GM23338 (cell line): ENCODE measurements around the gene OR5C1. TPM values are rescaled to one million over a fixed set of nuclear protein-coding genes. Genes with fewer than 3 reads are reported as not detected.

Experiments used
- ATAC-seq: fragments of 200-7000 bp; cut with Tn5 transposase; 3 replicates; pipeline ENCODE4 v1.9.1; 2020
- DNase-seq: peaks from one replicate; pipeline ENCODE4 v3.0.0-alpha.2; 2015; ENCODE audit warnings: low spot score
- H2AFZ ChIP-seq: fragments of 200-600 bp; sonication (generic); 2 replicates; pipeline ENCODE4 v1.8.0; 2016; ENCODE audit warnings: antibody characterized with exemption, mild to moderate bottlenecking, moderate library complexity
- H3F3A ChIP-seq: fragments of 200-600 bp; sonication (generic); replicated peaks from 2 replicates; pipeline ENCODE4 v1.8.0; 2017; ENCODE audit warnings: antibody characterized with exemption, mixed run types, low read depth
- H3K27ac ChIP-seq: fragments of 200-600 bp; sonication (generic); 2 replicates; pipeline ENCODE4 v1.6.1; 2016; ENCODE audit warnings: low read depth
- H3K27me3 ChIP-seq: fragments of 200-600 bp; sonication (generic); 2 replicates; pipeline ENCODE4 v1.8.0; 2016; ENCODE audit warnings: mild to moderate bottlenecking, mixed run types, moderate library complexity; ENCODE audit not compliant: insufficient read depth
- H3K36me3 ChIP-seq: fragments of 200-600 bp; sonication (generic); 2 replicates; pipeline ENCODE4 v1.8.0; 2016; ENCODE audit warnings: mild to moderate bottlenecking; ENCODE audit not compliant: insufficient read depth
- H3K4me1 ChIP-seq: fragments of 200-600 bp; sonication (generic); 2 replicates; pipeline ENCODE4 v1.8.0; 2016; ENCODE audit warnings: mild to moderate bottlenecking, moderate library complexity; ENCODE audit not compliant: insufficient read depth
- H3K4me2 ChIP-seq: fragments of 200-600 bp; sonication (generic); 2 replicates; pipeline ENCODE4 v1.7.1; 2017; ENCODE audit warnings: mixed run types
- H3K4me3 ChIP-seq: fragments of 200-600 bp; sonication (generic); 2 replicates; pipeline ENCODE4 v1.6.1; 2016; ENCODE audit warnings: mixed run types
- H3K79me2 ChIP-seq: fragments of 200-600 bp; sonication (generic); replicated peaks from 2 replicates; pipeline ENCODE4 v1.8.0; 2017; ENCODE audit warnings: mild to moderate bottlenecking; ENCODE audit not compliant: insufficient read depth
- H3K9me2 ChIP-seq: fragments of 200-600 bp; sonication (generic); 2 replicates; pipeline ENCODE4 v1.8.0; 2017; ENCODE audit not compliant: insufficient read depth
- H4K20me1 ChIP-seq: fragments of 200-600 bp; sonication (generic); replicated peaks from 2 replicates; pipeline ENCODE4 v1.8.0; 2017; ENCODE audit warnings: mild to moderate bottlenecking; ENCODE audit not compliant: insufficient read depth
- H3K27ac Mint-ChIP-seq: 2 replicates; pipeline ENCODE4 v1.8.0; 2020; ENCODE audit warnings: inconsistent platforms, mild to moderate bottlenecking, moderate library complexity, mixed read lengths
- H3K27me3 Mint-ChIP-seq: 3 replicates; pipeline ENCODE4 v1.8.0; 2022; ENCODE audit warnings: low read depth, mild to moderate bottlenecking, moderate library complexity, mixed read lengths, inconsistent platforms; ENCODE audit not compliant: insufficient read depth, poor library complexity
- H3K36me3 Mint-ChIP-seq: 3 replicates; pipeline ENCODE4 v1.8.0; 2021; ENCODE audit warnings: low read depth, mild to moderate bottlenecking, inconsistent platforms, moderate library complexity, mixed read lengths
- H3K4me1 Mint-ChIP-seq: 3 replicates; pipeline ENCODE4 v1.8.0; 2020; ENCODE audit warnings: mild to moderate bottlenecking, inconsistent platforms, mixed read lengths
- H3K4me3 Mint-ChIP-seq: 3 replicates; pipeline ENCODE4 v1.8.0; 2021; ENCODE audit warnings: moderate library complexity, mild to moderate bottlenecking, inconsistent platforms, mixed read lengths
- H3K9me3 Mint-ChIP-seq: 3 replicates; pipeline ENCODE4 v1.8.0; 2020; ENCODE audit warnings: moderate library complexity, mild to moderate bottlenecking, inconsistent platforms, mixed read lengths
- STAT1 ChIP-seq: IDR thresholded peaks from one replicate; pipeline ENCODE4 v1.6.1; 2016; ENCODE audit warnings: antibody characterized with exemption; ENCODE audit not compliant: unreplicated experiment
- ZNF114 ChIP-seq: fragments of 250-450 bp; sonication (Bioruptor Pico); IDR thresholded peaks from 2 replicates; pipeline ENCODE4 v1.5.0; 2020; ENCODE audit warnings: mild to moderate bottlenecking, moderate library complexity
- polyA plus RNA-seq: library from polyadenylated mRNA; unstranded; fragments of >200 nt; fragmentation: Nextera tagmentation; extraction: Ambion mirVana; gene quantifications from 2 replicates; pipeline ENCODE4 v1.2.1, GENCODE V29; 2016
- total RNA-seq: library from RNA; depleted of rRNA; stranded (reverse); fragments of >200 nt; shearing (Covaris generic); gene quantifications from 2 replicates; pipeline ENCODE4 v1.2.3, GENCODE V29; 2014
- TF ChIP-seq, protein P1 (sequence below): fragments of 250-450 bp; sonication (Bioruptor Pico); IDR thresholded peaks from 2 replicates; pipeline ENCODE4 v1.5.0; 2020; ENCODE audit warnings: mild to moderate bottlenecking, moderate library complexity
- TF ChIP-seq, protein P2 (sequence below), 2 experiments: fragments of 200-600 bp in 1 of 2; sonication (generic) in 1 of 2; conservative IDR thresholded peaks; 2 replicates each; pipeline versions ENCODE4 v1.5.1 to v1.6.1; 2016 to 2017; ENCODE audit warnings: antibody characterized with exemption in 2 of 2, low read depth in 2 of 2, mild to moderate bottlenecking in 2 of 2, moderate library complexity in 1 of 2

OR5C1 gene
- total and polyA plus RNA-seq, 2 experiments from 2014 or later = not detected

DNA sequence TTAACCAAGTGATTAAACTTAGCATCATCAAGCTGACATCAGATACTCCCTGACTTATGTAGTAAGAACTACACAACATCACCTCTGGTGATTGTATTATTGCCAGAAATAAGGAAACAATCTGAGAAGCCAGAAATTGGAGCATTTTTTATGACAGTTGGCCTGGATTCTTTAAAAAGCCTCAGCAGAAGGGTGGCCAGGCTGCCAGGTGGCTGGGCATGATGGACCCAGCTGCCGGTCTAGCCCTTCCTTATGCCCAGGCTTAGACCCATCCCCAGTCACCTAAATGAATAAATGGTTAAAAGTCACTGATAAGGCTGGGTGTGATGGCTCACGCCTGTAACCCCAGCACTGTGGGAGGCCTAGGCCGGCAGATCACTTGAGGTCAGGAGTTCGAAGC lies 24.0 kb downstream of the OR5C1 start (continued):
- TF ChIP-seq, protein P1, sequence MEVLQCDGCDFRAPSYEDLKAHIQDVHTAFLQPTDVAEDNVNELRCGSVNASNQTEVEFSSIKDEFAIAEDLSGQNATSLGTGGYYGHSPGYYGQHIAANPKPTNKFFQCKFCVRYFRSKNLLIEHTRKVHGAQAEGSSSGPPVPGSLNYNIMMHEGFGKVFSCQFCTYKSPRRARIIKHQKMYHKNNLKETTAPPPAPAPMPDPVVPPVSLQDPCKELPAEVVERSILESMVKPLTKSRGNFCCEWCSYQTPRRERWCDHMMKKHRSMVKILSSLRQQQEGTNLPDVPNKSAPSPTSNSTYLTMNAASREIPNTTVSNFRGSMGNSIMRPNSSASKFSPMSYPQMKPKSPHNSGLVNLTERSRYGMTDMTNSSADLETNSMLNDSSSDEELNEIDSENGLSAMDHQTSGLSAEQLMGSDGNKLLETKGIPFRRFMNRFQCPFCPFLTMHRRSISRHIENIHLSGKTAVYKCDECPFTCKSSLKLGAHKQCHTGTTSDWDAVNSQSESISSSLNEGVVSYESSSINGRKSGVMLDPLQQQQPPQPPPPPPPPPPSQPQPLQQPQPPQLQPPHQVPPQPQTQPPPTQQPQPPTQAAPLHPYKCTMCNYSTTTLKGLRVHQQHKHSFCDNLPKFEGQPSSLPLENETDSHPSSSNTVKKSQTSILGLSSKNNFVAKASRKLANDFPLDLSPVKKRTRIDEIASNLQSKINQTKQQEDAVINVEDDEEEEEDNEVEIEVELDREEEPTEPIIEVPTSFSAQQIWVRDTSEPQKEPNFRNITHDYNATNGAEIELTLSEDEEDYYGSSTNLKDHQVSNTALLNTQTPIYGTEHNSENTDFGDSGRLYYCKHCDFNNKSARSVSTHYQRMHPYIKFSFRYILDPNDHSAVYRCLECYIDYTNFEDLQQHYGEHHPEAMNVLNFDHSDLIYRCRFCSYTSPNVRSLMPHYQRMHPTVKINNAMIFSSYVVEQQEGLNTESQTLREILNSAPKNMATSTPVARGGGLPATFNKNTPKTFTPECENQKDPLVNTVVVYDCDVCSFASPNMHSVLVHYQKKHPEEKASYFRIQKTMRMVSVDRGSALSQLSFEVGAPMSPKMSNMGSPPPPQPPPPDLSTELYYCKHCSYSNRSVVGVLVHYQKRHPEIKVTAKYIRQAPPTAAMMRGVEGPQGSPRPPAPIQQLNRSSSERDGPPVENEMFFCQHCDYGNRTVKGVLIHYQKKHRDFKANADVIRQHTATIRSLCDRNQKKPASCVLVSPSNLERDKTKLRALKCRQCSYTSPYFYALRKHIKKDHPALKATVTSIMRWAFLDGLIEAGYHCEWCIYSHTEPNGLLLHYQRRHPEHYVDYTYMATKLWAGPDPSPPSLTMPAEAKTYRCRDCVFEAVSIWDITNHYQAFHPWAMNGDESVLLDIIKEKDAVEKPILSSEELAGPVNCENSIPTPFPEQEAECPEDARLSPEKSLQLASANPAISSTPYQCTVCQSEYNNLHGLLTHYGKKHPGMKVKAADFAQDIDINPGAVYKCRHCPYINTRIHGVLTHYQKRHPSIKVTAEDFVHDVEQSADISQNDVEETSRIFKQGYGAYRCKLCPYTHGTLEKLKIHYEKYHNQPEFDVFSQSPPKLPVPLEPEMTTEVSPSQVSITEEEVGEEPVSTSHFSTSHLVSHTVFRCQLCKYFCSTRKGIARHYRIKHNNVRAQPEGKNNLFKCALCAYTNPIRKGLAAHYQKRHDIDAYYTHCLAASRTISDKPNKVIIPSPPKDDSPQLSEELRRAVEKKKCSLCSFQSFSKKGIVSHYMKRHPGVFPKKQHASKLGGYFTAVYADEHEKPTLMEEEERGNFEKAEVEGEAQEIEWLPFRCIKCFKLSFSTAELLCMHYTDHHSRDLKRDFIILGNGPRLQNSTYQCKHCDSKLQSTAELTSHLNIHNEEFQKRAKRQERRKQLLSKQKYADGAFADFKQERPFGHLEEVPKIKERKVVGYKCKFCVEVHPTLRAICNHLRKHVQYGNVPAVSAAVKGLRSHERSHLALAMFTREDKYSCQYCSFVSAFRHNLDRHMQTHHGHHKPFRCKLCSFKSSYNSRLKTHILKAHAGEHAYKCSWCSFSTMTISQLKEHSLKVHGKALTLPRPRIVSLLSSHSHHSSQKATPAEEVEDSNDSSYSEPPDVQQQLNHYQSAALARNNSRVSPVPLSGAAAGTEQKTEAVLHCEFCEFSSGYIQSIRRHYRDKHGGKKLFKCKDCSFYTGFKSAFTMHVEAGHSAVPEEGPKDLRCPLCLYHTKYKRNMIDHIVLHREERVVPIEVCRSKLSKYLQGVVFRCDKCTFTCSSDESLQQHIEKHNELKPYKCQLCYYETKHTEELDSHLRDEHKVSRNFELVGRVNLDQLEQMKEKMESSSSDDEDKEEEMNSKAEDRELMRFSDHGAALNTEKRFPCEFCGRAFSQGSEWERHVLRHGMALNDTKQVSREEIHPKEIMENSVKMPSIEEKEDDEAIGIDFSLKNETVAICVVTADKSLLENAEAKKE (CRISPR knock-in tag) = no peak
- TF ChIP-seq, protein P2, sequence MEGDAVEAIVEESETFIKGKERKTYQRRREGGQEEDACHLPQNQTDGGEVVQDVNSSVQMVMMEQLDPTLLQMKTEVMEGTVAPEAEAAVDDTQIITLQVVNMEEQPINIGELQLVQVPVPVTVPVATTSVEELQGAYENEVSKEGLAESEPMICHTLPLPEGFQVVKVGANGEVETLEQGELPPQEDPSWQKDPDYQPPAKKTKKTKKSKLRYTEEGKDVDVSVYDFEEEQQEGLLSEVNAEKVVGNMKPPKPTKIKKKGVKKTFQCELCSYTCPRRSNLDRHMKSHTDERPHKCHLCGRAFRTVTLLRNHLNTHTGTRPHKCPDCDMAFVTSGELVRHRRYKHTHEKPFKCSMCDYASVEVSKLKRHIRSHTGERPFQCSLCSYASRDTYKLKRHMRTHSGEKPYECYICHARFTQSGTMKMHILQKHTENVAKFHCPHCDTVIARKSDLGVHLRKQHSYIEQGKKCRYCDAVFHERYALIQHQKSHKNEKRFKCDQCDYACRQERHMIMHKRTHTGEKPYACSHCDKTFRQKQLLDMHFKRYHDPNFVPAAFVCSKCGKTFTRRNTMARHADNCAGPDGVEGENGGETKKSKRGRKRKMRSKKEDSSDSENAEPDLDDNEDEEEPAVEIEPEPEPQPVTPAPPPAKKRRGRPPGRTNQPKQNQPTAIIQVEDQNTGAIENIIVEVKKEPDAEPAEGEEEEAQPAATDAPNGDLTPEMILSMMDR (conservative IDR thresholded peaks at IDR 0.05; ENCODE audit: low read depth in 2 of 2) = no peak
- no peak for TF ChIP-seq STAT1

DNA sequence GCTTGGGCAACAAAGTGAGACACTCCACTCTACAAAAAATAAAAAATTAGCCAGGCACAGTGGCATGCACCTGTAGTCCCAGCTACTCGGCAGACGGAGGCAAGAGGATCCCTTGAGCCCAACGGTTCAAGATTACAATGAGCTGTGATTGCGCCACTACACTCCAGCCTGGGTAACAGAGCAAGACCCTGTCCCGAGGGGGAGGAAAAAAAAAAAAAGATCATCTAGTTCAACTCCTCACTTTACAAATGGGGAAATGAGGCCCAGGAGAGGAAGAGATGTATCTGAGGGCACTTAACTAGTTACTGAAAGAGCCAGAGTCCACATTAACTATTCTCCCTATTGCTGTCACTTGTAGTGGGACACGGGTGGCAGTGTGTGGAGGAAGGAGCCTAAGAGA lies 25.8 kb downstream of the OR5C1 start:
- TF ChIP-seq ZNF114 (CRISPR knock-in tag) = no peak
- DNase-seq (no peak), ATAC-seq (no peak)
- Histone ChIP-seq H4K20me1 (peaks cover 7% of the 10 kb centered on the region), H3K4me2 (no peak overlapping the region), H3K9me2 (no peaks in the 10 kb centered on the region), H2AFZ (no peak overlapping the region), H3K4me1 (peaks cover 6% of the 10 kb centered on the region), H3K27ac (no peak overlapping the region), H3K27me3 (no peaks in the 10 kb centered on the region), H3F3A (no peaks in the 10 kb centered on the region), H3K36me3 (peaks cover 7% of the 10 kb centered on the region), H3K79me2 (peaks cover 5% of the 10 kb centered on the region), H3K4me3 (no peak overlapping the region)
- peaks cover 16% of the 10 kb centered on the region; the same call in 2 of the 3 replicates for H3K36me3 Mint-ChIP-seq
- H3K9me3 Mint-ChIP-seq = no peaks in the 10 kb centered on the region
- H3K4me3 Mint-ChIP-seq = no peak overlapping the region
- H3K27ac Mint-ChIP-seq = no peak overlapping the region
- H3K4me1 Mint-ChIP-seq = no peaks in the 10 kb centered on the region; the same call in 2 of the 3 replicates
- peaks cover 3% of the 10 kb centered on the region for H3K27me3 Mint-ChIP-seq
